ENCODE data around the gene ITGAL.
"Not testable (repeated sequence)": the region's sequence is repeated elsewhere in the genome, so short reads cannot be mapped to it uniquely, and the experiment has no call there.

Gene ITGAL

GRCh38 chr16:30526137-30526822 lies 53.7 kb downstream of the ITGAL start, which contains the start of gene ZNF768:
TSS of gene ZNF768 (minus strand) at chr16:30526566. CDS start at chr16:30526413, 153 bp downstream.
- DNase-seq (ENCODE audit: low spot score): no peak

- peak; percentile 92 for DNase-seq (ENCODE audit: low spot score)
Observed at GRCh38 chr16:30526823-30527634, 54.5 kb downstream of the ITGAL start.

DNA sequence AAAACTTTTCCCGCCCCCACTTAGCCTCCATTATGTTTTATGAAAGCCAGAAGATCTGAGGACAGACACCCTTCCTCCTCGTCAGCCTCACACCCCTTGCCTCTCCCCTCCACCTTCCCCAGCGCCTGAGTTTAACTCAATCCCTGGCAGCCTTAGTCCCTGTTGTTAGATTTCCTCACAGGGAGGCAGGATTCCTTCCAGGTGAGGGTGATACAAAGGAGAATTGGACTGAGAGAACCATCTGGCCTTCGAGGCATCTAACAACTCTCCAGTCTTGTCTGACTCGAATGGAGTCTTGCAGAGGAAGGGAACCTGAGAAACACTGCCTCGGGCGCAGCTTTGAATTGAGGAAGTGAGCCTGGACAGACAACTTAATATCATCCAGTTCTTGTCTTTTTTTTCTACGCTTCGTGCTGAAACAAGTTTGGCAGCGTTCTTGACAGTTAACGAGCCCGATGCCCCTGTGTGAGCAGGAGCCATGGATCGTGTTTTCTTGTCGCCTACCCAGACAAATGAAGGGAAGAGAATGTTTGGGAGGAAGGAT lies 55.2 kb downstream of the ITGAL start:
- DNase-seq (ENCODE audit: low spot score): no peak

- DNase-seq (ENCODE audit: low spot score): no peak
Observed at GRCh38 chr16:30528799-30529457, 56.4 kb downstream of the ITGAL start.

GRCh38 chr16:30530163-30531037 lies 57.9 kb downstream of the ITGAL start:
- no peak for DNase-seq (ENCODE audit: low spot score)

- no peak for DNase-seq (ENCODE audit: low spot score)
Observed at GRCh38 chr16:30532285-30533145, 60.0 kb downstream of the ITGAL start.

- DNase-seq (ENCODE audit: low spot score): no peak
Observed at GRCh38 chr16:30533146-30533522, 60.6 kb downstream of the ITGAL start.

GRCh38 chr16:30533748-30534367 lies 61.3 kb downstream of the ITGAL start:
- no peak for DNase-seq (ENCODE audit: low spot score)

- DNase-seq (ENCODE audit: low spot score): peak; percentile 93
Observed at GRCh38 chr16:30534368-30535105, 62.0 kb downstream of the ITGAL start, which contains the start of gene ZNF747. TSS of gene ZNF747 (minus strand) at chr16:30534858. CDS start at chr16:30534679, 179 bp downstream.

- peak; percentile 64 for DNase-seq (ENCODE audit: low spot score)
Observed at GRCh38 chr16:30535106-30535776, 62.7 kb downstream of the ITGAL start.

DNA sequence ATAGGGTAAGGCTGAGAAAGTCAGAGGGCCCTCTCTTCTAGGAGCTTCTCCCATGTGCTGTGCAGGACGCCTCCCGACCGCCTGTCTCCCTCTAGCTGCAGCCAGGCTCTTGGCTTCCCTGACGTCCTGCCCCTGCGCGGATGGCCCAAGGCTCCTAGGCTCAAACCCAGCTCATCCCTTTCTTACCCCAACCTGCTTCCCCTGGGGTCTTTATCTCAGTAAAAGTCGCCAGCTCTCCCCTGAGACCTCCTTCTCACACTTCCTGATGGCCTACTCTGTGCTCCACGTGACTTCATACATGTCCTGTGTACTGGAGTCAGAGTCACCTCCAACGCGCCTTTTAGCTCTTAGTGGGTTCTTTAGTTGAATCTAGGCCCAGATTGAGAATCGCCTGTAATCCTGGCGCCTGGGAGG lies 63.2 kb downstream of the ITGAL start:
- peak; percentile 56 for DNase-seq (ENCODE audit: low spot score)

DNA sequence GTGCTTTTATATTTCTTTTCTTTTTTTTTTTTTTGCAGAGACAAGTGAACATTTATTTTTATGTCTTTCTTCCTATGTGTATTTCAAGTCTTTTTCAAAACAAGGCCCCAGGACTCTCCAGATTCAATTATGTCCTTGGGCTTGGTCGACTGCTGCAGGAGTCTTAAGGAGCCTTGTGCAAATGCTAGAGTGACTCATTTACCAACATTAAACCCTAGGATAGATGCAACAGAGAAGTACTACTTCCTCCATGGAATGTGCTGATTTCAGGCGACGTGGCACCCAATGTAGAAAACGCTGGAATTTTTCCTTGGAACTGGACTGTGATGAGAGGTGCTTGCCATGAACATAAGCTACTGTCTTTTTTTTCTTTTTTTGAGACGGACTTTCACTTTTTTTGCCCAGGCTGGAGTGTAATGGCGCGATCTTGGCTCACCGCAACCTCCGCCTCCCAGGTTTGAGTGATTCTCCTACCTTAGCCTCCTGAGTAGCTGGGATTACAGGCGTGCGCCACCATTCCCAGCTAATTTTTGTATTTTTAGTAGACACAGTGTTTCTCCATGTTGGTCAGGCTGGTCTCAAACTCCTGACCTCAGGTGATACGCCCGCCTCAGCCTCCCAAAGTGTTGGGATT lies 64.0 kb downstream of the ITGAL start:
- DNase-seq (ENCODE audit: low spot score): not testable (repeated sequence)

DNA sequence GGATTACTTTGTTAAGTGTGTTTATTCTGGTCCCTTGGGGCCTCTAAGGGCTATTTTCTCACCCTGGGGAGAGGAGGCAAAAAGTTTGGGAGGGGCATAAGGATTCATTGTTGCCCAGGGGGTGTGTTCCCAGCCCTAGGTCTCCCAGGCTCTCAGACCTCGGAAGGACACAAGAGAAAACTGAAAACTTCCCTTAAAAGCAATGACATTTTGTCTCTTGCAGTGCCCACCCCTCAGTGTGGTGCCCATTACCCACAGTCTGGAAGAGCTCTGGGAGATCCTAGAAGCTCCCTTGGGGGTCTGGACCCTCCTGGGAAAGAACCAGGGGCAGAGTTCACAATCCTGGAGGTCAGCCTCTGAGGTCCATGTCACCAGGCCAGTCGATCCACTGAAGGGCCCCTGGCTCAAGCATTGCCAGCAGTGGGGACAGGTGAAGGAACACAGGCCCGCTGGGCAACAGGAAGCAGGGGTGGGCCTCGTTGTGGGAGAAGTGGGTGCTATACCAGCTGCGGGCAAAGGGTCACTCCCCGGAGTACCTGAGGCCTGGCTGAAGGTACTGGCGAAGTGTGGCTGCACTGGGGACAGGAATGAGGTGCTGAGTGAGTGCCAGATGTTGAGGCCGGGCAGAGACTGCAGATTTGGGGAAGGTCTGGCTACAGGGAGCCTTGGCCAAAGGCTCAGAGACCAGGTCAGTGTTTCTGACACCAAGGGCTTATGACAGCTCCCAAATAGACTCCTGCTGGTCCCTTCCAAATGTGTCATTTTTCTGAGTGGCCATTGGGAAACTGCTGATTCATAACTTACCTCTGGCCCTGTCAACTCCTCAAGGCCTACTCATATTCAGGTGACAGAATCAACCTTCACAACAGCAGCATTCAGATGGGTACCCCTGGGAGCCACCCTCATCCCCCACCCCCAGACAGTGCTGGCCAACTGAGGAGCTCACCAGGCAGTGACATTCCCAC lies 66.7 kb downstream of the ITGAL start:
- no peak for DNase-seq (ENCODE audit: low spot score)

DNA sequence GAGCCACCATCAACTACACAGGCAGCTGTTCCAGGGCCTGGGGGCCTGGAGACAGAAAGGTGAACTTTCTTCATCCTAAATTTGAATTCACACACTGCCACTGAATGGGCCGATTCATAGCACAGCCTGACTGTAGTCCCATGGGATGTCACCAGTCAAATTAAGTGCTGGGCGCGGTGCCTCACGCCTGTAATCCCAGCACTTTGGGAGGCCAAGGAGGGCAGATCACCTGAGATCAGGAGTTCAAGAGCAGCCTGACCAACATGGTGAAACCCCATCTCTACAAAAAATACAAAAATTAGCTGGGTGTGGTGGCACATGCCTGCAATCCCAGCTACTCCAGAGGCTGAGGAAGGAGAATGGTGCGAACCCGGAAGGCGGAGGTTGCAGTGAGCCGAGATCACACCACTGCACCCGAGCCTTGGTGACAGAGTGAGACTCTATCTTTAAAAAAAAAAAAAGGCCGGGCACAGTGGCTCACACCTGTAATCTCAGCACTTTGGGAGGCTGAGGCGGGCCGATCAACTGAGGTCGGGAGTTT lies 67.5 kb downstream of the ITGAL start:
- DNase-seq (ENCODE audit: low spot score): not testable (repeated sequence)

- DNase-seq (ENCODE audit: low spot score): not testable (repeated sequence)
Observed at GRCh38 chr16:30540916-30541464, 68.4 kb downstream of the ITGAL start.
